ENCODE results near the gene DNAJC22. TPM values are rescaled to one million over a fixed set of nuclear protein-coding genes. Genes with fewer than 3 reads are reported as not detected.

Gene DNAJC22
- polyA plus RNA-seq, 1 of the 3 experiments (the other 2 are of a cell fraction) = 4.5 TPM

DNA sequence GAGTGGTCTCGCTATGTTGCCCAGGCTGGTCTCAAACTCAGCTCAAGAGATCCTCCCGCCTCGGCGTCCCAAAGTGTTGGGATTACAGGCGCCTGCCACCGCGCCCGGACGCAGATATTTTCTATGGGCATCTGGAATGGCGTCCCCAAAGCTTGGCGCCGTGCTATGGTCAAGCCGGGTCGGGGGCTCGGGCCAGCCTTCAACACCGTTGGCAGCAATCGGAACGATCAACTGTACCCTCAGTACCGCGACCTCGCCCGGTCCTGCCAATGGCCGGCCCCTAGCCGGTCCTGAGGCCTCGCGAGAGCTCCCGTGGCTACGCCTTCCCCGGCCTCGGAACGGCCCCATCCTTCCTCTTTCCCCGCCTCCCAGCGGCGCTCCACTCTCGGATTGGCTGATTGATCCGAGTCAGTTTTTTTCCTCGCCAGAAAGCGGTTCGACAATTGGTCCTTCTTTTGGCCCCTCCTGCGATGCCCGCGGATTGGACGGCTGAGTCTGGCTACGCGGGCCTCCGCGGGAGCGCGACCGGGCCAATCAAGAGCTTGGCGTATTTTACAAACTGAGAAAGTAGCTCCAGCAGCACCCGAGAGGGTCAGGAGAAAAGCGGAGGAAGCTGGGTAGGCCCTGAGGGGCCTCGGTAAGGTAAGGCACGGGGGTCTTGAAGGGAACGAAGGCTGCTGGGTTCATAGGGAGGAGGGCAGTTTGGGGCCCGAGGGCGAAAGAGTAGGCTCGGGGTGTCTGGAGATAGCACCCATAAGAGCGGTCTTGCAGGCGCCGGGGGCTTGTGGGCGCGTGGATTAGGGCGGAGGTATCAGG, 23.8 kb upstream of the DNAJC22 start, which contains the start of gene TROAP:
Gene TROAP, plus strand, starts transcription at position 548 of the 816 bp plus-strand sequence. CDS start 354 bp downstream, outside the sequence.
- no peaks in the 10 kb centered on the region for H3K27me3 ChIP-seq (ENCODE audit: insufficient read depth)
- H3K4me2 ChIP-seq = peak within 1 kb of the TSS; percentile 95
- no peaks in the 10 kb centered on the region for H4K20me1 ChIP-seq (ENCODE audit: insufficient read depth)
- no peaks in the 10 kb centered on the region for H3K9me2 ChIP-seq
- H2AFZ ChIP-seq (ENCODE audit: low read depth) = peak within 1 kb of the TSS; percentile 81
- POLR2A ChIA-PET = interaction anchor here (0.5 to 2.2 kb wide), 14 partner anchors 9 to 463 kb away, joined by 3 to 34 read pairs (median 6); partner anchors contain the start of genes C1QL4, LMBR1L, PRPH and SPATS2
- no peaks in the 10 kb centered on the region for H3K9me3 ChIP-seq
- peaks cover 5% of the 10 kb centered on the region for H3F3A ChIP-seq (replicated peaks; ENCODE audit: insufficient read depth)
- H3K79me2 ChIP-seq (ENCODE audit: insufficient read depth) = peaks cover 19% of the 10 kb centered on the region
- peak; percentile 97 for DNase-seq
- peak within 1 kb of the TSS; percentile 80 for H3K9ac ChIP-seq
- H3K36me3 ChIP-seq (replicated peaks in 1 of 2; ENCODE audit: control insufficient read depth in 1 of 2, insufficient read depth in 2 of 2, low read length in 1 of 2) = peaks cover 2 to 6% of the 10 kb centered on the region in 2 experiments
- CTCF ChIA-PET = interaction anchor here (1.0 to 5.4 kb wide), 7 partner anchors 9 to 44 kb away, joined by 3 to 48 read pairs (median 17); partner anchors contain the start of genes C1QL4 and SPATS2
- H3K4me3 ChIP-seq (ENCODE audit: low read depth in 2 of 2, low read length in 1 of 2) = peak within 1 kb of the TSS; percentile 67 to 88
- peaks cover 0 to 14% of the 10 kb centered on the region in 2 experiments; a peak in 1 of 4 replicates for H3K4me1 ChIP-seq (ENCODE audit: control insufficient read depth in 1 of 2, insufficient read depth in 2 of 2, low read depth in 1 of 2, low read length in 1 of 2)
- peak within 1 kb of the TSS; percentile 58 to 65 for H3K27ac ChIP-seq (ENCODE audit: low read depth in 2 of 2, low read length in 1 of 2)
- 1% methylated on average over 52 of the region's 65 CpGs for WGBS (ENCODE audit: low lambda C conversion rate)
- TF ChIP-seq MEF2A (IDR thresholded peaks at IDR 0.05; ENCODE audit: borderline replicate concordance, low read depth) (no peak), TCF12 (IDR thresholded peaks at IDR 0.05) (no peak), FOSL2 (IDR thresholded peaks at IDR 0.05; ENCODE audit: borderline replicate concordance, low read depth) (no peak), GATA2 (CRISPR knock-in tag; IDR thresholded peaks at IDR 0.05) (no peak), GABPA (IDR thresholded peaks at IDR 0.05; ENCODE audit: low read depth) (no peak), FOXM1 (IDR thresholded peaks at IDR 0.05; ENCODE audit: low read depth) (peak; percentile 100), EP300 (IDR thresholded peaks at IDR 0.05; ENCODE audit: borderline replicate concordance in 1 of 2, low read depth in 1 of 2, low read length in 1 of 2) (no peak), JUND (IDR thresholded peaks at IDR 0.05) (no peak), POLR2AphosphoS5 (IDR thresholded peaks at IDR 0.05; ENCODE audit: low read depth, low read length) (peak; percentile 95), ELF1 (IDR thresholded peaks at IDR 0.05) (peak; percentile 57; the same call in 1 of the 2 replicates), EZH2phosphoT487 (IDR thresholded peaks at IDR 0.05; ENCODE audit: borderline replicate concordance, low read depth) (no peak), CHD2 (IDR thresholded peaks at IDR 0.05; ENCODE audit: low read length, partially characterized antibody) (peak; percentile 98), RAD21 (IDR thresholded peaks at IDR 0.05; ENCODE audit: low read length) (no peak), RFX5 (IDR thresholded peaks at IDR 0.05; ENCODE audit: low read length) (peak; percentile 76), RCOR1 (IDR thresholded peaks at IDR 0.05; ENCODE audit: low read length) (no peak), RXRA (IDR thresholded peaks at IDR 0.05; ENCODE audit: borderline replicate concordance, low read depth) (no peak), NFIC (IDR thresholded peaks at IDR 0.05; ENCODE audit: borderline replicate concordance) (no peak), FOXJ3 (CRISPR knock-in tag; IDR thresholded peaks at IDR 0.05) (no peak)
- TF ChIP-seq, protein P1, sequence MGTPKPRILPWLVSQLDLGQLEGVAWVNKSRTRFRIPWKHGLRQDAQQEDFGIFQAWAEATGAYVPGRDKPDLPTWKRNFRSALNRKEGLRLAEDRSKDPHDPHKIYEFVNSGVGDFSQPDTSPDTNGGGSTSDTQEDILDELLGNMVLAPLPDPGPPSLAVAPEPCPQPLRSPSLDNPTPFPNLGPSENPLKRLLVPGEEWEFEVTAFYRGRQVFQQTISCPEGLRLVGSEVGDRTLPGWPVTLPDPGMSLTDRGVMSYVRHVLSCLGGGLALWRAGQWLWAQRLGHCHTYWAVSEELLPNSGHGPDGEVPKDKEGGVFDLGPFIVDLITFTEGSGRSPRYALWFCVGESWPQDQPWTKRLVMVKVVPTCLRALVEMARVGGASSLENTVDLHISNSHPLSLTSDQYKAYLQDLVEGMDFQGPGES (IDR thresholded peaks at IDR 0.05; ENCODE audit: low read depth, low read length) = no peak
- TF ChIP-seq, protein P2, sequence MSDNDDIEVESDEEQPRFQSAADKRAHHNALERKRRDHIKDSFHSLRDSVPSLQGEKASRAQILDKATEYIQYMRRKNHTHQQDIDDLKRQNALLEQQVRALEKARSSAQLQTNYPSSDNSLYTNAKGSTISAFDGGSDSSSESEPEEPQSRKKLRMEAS (IDR thresholded peaks at IDR 0.05; ENCODE audit: low read depth) = peak; percentile 62; the same call in 1 of the 2 replicates
- TF ChIP-seq, protein P3, sequence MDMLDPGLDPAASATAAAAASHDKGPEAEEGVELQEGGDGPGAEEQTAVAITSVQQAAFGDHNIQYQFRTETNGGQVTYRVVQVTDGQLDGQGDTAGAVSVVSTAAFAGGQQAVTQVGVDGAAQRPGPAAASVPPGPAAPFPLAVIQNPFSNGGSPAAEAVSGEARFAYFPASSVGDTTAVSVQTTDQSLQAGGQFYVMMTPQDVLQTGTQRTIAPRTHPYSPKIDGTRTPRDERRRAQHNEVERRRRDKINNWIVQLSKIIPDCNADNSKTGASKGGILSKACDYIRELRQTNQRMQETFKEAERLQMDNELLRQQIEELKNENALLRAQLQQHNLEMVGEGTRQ (IDR thresholded peaks at IDR 0.05; ENCODE audit: borderline replicate concordance, low read depth, low read length) = no peak
- TF ChIP-seq, protein P4, sequence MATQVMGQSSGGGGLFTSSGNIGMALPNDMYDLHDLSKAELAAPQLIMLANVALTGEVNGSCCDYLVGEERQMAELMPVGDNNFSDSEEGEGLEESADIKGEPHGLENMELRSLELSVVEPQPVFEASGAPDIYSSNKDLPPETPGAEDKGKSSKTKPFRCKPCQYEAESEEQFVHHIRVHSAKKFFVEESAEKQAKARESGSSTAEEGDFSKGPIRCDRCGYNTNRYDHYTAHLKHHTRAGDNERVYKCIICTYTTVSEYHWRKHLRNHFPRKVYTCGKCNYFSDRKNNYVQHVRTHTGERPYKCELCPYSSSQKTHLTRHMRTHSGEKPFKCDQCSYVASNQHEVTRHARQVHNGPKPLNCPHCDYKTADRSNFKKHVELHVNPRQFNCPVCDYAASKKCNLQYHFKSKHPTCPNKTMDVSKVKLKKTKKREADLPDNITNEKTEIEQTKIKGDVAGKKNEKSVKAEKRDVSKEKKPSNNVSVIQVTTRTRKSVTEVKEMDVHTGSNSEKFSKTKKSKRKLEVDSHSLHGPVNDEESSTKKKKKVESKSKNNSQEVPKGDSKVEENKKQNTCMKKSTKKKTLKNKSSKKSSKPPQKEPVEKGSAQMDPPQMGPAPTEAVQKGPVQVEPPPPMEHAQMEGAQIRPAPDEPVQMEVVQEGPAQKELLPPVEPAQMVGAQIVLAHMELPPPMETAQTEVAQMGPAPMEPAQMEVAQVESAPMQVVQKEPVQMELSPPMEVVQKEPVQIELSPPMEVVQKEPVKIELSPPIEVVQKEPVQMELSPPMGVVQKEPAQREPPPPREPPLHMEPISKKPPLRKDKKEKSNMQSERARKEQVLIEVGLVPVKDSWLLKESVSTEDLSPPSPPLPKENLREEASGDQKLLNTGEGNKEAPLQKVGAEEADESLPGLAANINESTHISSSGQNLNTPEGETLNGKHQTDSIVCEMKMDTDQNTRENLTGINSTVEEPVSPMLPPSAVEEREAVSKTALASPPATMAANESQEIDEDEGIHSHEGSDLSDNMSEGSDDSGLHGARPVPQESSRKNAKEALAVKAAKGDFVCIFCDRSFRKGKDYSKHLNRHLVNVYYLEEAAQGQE (IDR thresholded peaks at IDR 0.05; ENCODE audit: low read depth, low read length) = no peak
- TF ChIP-seq, protein P5, sequence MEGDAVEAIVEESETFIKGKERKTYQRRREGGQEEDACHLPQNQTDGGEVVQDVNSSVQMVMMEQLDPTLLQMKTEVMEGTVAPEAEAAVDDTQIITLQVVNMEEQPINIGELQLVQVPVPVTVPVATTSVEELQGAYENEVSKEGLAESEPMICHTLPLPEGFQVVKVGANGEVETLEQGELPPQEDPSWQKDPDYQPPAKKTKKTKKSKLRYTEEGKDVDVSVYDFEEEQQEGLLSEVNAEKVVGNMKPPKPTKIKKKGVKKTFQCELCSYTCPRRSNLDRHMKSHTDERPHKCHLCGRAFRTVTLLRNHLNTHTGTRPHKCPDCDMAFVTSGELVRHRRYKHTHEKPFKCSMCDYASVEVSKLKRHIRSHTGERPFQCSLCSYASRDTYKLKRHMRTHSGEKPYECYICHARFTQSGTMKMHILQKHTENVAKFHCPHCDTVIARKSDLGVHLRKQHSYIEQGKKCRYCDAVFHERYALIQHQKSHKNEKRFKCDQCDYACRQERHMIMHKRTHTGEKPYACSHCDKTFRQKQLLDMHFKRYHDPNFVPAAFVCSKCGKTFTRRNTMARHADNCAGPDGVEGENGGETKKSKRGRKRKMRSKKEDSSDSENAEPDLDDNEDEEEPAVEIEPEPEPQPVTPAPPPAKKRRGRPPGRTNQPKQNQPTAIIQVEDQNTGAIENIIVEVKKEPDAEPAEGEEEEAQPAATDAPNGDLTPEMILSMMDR (IDR thresholded peaks at IDR 0.05) = no peak
- TF ChIP-seq, protein P6, sequence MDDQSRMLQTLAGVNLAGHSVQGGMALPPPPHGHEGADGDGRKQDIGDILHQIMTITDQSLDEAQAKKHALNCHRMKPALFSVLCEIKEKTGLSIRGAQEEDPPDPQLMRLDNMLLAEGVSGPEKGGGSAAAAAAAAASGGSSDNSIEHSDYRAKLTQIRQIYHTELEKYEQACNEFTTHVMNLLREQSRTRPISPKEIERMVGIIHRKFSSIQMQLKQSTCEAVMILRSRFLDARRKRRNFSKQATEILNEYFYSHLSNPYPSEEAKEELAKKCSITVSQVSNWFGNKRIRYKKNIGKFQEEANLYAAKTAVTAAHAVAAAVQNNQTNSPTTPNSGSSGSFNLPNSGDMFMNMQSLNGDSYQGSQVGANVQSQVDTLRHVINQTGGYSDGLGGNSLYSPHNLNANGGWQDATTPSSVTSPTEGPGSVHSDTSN (IDR thresholded peaks at IDR 0.05) = peak; percentile 63

Measured in SK-N-SH (cell line).